Gastrocnemius medialis (tissue), 4 donors: ENCODE measurements around the gene SSX2IP. TPM values are rescaled to one million over a fixed set of nuclear protein-coding genes. Genes with fewer than 3 reads are reported as not detected.
"Not testable (repeated sequence)": the region's sequence is repeated elsewhere in the genome, so short reads cannot be mapped to it uniquely, and the experiment has no call there.

Experiments
- ATAC-seq, 2 donors: fragments of 150-250 bp; one replicate each; pipeline ENCODE4 v1.9.1; 2016
- DNase-seq, 2 donors: peaks; one replicate each; pipeline ENCODE4 v3.0.0-alpha.2; 2019
- H3K27ac ChIP-seq, 4 donors: fragments of 200-600 bp; sonication (generic); 1 replicate in 1 of 4; 2 replicates in 3 of 4; pipeline ENCODE4 v1.5.1; 2016 to 2018; ENCODE audit warnings: mild to moderate bottlenecking in 2 of 4, moderate library complexity in 1 of 4
- H3K27me3 ChIP-seq, 3 donors: fragments of 200-600 bp; sonication (generic) in 2 of 3; 1 replicate in 1 of 3; 2 replicates in 2 of 3; pipeline versions ENCODE4 v1.5.1 to v1.6.0; 2016 to 2019; ENCODE audit warnings: mild to moderate bottlenecking in 1 of 3, moderate library complexity in 1 of 3
- H3K36me3 ChIP-seq, 2 donors: fragments of 200-600 bp; sonication (generic) in 1 of 2; one replicate each; pipeline ENCODE4 v1.5.1; 2017 to 2018
- H3K4me1 ChIP-seq, 2 donors: fragments of 200-600 bp; sonication (generic) in 1 of 2; one replicate each; pipeline ENCODE4 v1.5.1; 2016 to 2017; ENCODE audit warnings: mild to moderate bottlenecking in 2 of 2
- H3K4me3 ChIP-seq, 4 donors: fragments of 200-600 bp; sonication (generic) in 3 of 4; 1 replicate in 1 of 4; 2 replicates in 3 of 4; pipeline ENCODE4 v1.5.1; 2016 to 2019; ENCODE audit warnings: mild to moderate bottlenecking in 2 of 4
- H3K9me3 ChIP-seq, 3 donors: fragments of 200-600 bp; sonication (generic) in 2 of 3; 1 replicate in 1 of 3; 2 replicates in 2 of 3; pipeline ENCODE4 v1.5.1; 2016 to 2019
- POLR2A ChIP-seq, 2 donors: fragments of 450-650 bp; IDR thresholded peaks; one replicate each; pipeline ENCODE4 v1.6.1; 2017; ENCODE audit warnings: antibody characterized with exemption in 2 of 2, mild to moderate bottlenecking in 2 of 2, moderate library complexity in 2 of 2
- in situ Hi-C, 4 donors: fragments of 200-750 bp; cut with MboI; loops; one replicate each; pipeline versions ENCODE4 v1.15.0 to v1.8.0; 2017; ENCODE audit warnings: low sequenced_read_pairs in 4 of 4
- intact Hi-C: fragments of 100-400 bp; cut with DNase I; formaldehyde crosslinking; loops from one replicate; pipeline ENCODE4 v1.15.1; 2023; ENCODE audit warnings: low total_unique reads
- total RNA-seq, 4 donors: library from RNA; depleted of rRNA; stranded (reverse); fragments of >200 nt; gene quantifications; one replicate each; pipeline versions ENCODE4 v1.1.0 to v1.2.3, GENCODE V29; 2016
- TF ChIP-seq, protein P1 (sequence below), 5 experiments: fragments of 450-650 bp in 3 of 5; fragments of 200-600 bp in 2 of 5; sonication (generic) in 2 of 5; IDR thresholded peaks in 4 of 5; conservative IDR thresholded peaks in 1 of 5; 1 replicate in 4 of 5; 2 replicates in 1 of 5; pipeline ENCODE4 v1.5.1; 2016 to 2019; ENCODE audit warnings: antibody characterized with exemption in 5 of 5, mild to moderate bottlenecking in 3 of 5, moderate library complexity in 3 of 5

SSX2IP gene
- total RNA-seq, 4 donors from 2014 or later, result 3.5 to 7.0 (median 4.7) TPM

- H3K27ac ChIP-seq, result no peak overlapping the region
- no peak for TF ChIP-seq POLR2A (IDR thresholded peaks at IDR 0.05)
- TF ChIP-seq, protein P1, sequence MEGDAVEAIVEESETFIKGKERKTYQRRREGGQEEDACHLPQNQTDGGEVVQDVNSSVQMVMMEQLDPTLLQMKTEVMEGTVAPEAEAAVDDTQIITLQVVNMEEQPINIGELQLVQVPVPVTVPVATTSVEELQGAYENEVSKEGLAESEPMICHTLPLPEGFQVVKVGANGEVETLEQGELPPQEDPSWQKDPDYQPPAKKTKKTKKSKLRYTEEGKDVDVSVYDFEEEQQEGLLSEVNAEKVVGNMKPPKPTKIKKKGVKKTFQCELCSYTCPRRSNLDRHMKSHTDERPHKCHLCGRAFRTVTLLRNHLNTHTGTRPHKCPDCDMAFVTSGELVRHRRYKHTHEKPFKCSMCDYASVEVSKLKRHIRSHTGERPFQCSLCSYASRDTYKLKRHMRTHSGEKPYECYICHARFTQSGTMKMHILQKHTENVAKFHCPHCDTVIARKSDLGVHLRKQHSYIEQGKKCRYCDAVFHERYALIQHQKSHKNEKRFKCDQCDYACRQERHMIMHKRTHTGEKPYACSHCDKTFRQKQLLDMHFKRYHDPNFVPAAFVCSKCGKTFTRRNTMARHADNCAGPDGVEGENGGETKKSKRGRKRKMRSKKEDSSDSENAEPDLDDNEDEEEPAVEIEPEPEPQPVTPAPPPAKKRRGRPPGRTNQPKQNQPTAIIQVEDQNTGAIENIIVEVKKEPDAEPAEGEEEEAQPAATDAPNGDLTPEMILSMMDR (IDR thresholded peaks at IDR 0.05 in 4 of 5, conservative IDR thresholded peaks at IDR 0.05 in 1 of 5), result no peak
- ATAC-seq (no peak), DNase-seq (no peak)
- intact Hi-C loops, result loop anchor here (5.0 to 10.0 kb wide), 3 partner anchors 96 to 693 kb away; partner anchors contain the start of genes GNG5 and SPATA1
- peaks cover 0 to 4% of the 10 kb centered on the region in 2 donors for H3K4me1 ChIP-seq
- H3K4me3 ChIP-seq, result no peak overlapping the region
- H3K36me3 ChIP-seq, result no peaks in the 10 kb centered on the region
- no peaks in the 10 kb centered on the region for H3K27me3 ChIP-seq
- in situ Hi-C loops, result loop anchor here in 3 of 4 donors (25.0 kb wide), 2 partner anchors 463 to 663 kb away; partner anchors contain the start of gene PRKACB (in 3 of the 3)
- no peaks in the 10 kb centered on the region for H3K9me3 ChIP-seq
Observed at GRCh38 chr1:84600796-84601195, 89.5 kb downstream of the SSX2IP start.

DNA sequence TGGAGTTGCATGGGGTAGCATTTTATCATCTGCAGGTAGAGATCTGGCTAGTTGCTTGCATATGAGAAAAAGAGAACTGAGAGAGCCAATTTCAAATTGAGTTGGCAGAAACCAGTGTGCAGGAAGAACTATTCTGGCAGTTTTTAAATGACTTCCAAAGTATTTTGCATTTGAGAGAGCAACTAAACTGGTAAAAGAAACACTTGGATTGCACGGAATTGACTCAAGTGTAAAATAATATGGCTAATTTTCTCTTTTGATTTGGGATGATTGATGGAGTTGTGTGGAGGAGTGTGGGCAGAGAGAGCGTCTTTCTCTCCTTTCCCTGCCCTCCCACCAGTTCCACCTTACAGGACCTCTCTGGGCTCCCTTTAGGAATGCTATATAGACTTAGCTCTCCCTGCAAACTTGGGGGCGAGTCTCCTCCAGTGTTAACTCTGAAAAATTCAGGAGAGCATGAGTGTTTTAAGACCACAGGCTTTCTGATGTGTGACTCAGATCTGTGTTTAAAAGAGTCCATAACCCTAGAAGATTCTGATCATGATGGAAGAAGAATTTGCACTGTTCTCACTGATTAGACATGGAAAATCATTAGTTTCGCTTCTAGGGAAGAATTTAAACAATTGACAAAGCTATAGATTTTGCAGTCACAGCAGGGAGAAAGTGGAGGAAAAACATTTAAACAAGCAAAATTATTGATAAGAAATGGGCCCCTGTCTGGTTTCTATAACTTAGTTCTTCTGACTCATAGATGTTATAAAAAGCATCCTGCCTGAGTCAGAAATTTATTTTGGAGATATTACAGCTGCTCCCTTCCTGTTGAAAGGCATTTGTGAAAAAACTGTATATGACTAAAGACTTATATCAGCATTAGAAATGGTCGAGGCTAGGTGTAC lies 91.2 kb downstream of the SSX2IP start:
- no peak overlapping the region for H3K27ac ChIP-seq
- in situ Hi-C loops, result no loop called here
- peak; percentile 74 to 76 for ATAC-seq

GRCh38 chr1:84598418-84598817 lies 91.8 kb downstream of the SSX2IP start:
- no peak for ATAC-seq
- Histone ChIP-seq H3K4me3 (no peak overlapping the region), H3K27me3 (no peaks in the 10 kb centered on the region), H3K36me3 (no peaks in the 10 kb centered on the region), H3K27ac (no peak overlapping the region), H3K9me3 (no peaks in the 10 kb centered on the region), H3K4me1 (peaks cover 0 to 4% of the 10 kb centered on the region in 2 donors)
- in situ Hi-C loops (no loop called here), intact Hi-C loops (no loop called here)
- TF ChIP-seq, protein P1 (IDR thresholded peaks at IDR 0.05 in 4 of 5, conservative IDR thresholded peaks at IDR 0.05 in 1 of 5), result no peak
- no peak for TF ChIP-seq POLR2A (IDR thresholded peaks at IDR 0.05)
- no peak for DNase-seq

More for the DNA sequence above, 91.2 kb downstream of the SSX2IP start:
- H3K27me3 ChIP-seq, result no peaks in the 10 kb centered on the region
- H3K9me3 ChIP-seq, result no peaks in the 10 kb centered on the region
- DNase-seq, result no peak
- no peaks in the 10 kb centered on the region for H3K36me3 ChIP-seq
- peaks cover 0 to 4% of the 10 kb centered on the region in 2 donors for H3K4me1 ChIP-seq
- no peak overlapping the region for H3K4me3 ChIP-seq
- TF ChIP-seq POLR2A (IDR thresholded peaks at IDR 0.05), result no peak
- TF ChIP-seq, protein P1 (IDR thresholded peaks at IDR 0.05 in 4 of 5, conservative IDR thresholded peaks at IDR 0.05 in 1 of 5), result no peak
- intact Hi-C loops, result no loop called here

- in situ Hi-C loops (no loop called here), intact Hi-C loops (no loop called here)
- TF ChIP-seq, protein P1 (IDR thresholded peaks at IDR 0.05 in 4 of 5, conservative IDR thresholded peaks at IDR 0.05 in 1 of 5), result no peak
- no peak for TF ChIP-seq POLR2A (IDR thresholded peaks at IDR 0.05)
- ATAC-seq (no peak), DNase-seq (no peak)
- Histone ChIP-seq H3K4me1 (peaks cover 0 to 4% of the 10 kb centered on the region in 2 donors), H3K27ac (no peak overlapping the region), H3K9me3 (no peaks in the 10 kb centered on the region), H3K27me3 (no peaks in the 10 kb centered on the region), H3K36me3 (no peaks in the 10 kb centered on the region), H3K4me3 (no peak overlapping the region)
Observed at GRCh38 chr1:84597011-84597410, 93.2 kb downstream of the SSX2IP start.

DNA sequence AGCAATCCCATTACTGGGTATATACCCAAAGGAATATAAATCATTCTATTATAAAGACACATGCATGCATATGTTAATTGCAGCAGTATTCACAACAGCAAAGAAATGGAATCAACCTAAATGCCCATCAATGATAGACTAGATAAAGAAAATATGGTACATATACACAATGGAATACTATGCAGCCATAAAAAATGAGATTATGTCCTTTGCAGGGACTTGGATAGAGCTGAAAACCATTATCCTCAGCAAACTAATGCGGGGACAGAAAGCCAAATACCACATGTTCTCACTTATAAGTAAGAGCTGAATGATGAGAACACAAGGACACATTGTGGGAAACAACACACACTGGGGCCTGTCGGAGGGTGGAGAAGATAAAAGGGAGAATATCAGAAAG lies 95.3 kb downstream of the SSX2IP start:
- DNase-seq, H3K4me1 ChIP-seq, H3K4me3 ChIP-seq, H3K27me3 ChIP-seq, H3K9me3 ChIP-seq, H3K36me3 ChIP-seq, intact Hi-C loops, ATAC-seq, in situ Hi-C loops, H3K27ac ChIP-seq: not testable (repeated sequence)
